ENCODE measurements around the gene PPP2R5A.

DNA sequence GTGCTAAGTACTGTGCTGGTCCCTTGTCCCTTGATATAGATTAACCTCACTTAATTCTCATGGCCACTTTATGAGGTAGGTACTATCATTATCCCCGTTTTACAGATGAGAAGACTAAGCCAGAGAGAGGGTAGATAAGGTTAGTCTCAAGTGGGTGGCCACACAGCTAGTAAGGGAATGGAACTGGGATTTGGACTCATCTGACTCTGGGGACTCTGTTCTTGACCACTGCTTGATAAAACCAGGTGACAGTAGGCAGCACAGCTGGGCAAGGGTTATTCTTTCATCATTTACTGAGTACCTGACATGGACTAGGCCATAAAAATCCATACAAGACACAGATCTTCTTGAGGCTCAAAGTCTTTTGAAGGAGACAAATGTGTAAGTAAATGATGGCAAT, 37.2 kb upstream of the PPP2R5A start:
- TF ChIP-seq, protein P1, sequence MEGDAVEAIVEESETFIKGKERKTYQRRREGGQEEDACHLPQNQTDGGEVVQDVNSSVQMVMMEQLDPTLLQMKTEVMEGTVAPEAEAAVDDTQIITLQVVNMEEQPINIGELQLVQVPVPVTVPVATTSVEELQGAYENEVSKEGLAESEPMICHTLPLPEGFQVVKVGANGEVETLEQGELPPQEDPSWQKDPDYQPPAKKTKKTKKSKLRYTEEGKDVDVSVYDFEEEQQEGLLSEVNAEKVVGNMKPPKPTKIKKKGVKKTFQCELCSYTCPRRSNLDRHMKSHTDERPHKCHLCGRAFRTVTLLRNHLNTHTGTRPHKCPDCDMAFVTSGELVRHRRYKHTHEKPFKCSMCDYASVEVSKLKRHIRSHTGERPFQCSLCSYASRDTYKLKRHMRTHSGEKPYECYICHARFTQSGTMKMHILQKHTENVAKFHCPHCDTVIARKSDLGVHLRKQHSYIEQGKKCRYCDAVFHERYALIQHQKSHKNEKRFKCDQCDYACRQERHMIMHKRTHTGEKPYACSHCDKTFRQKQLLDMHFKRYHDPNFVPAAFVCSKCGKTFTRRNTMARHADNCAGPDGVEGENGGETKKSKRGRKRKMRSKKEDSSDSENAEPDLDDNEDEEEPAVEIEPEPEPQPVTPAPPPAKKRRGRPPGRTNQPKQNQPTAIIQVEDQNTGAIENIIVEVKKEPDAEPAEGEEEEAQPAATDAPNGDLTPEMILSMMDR (IDR thresholded peaks at IDR 0.05), result no peak
- TF ChIP-seq POLR2A (IDR thresholded peaks at IDR 0.05; ENCODE audit: low read depth) (no peak), POLR2AphosphoS5 (IDR thresholded peaks at IDR 0.05) (no peak)
